ENCODE data around the gene ST6GAL1.

DNA sequence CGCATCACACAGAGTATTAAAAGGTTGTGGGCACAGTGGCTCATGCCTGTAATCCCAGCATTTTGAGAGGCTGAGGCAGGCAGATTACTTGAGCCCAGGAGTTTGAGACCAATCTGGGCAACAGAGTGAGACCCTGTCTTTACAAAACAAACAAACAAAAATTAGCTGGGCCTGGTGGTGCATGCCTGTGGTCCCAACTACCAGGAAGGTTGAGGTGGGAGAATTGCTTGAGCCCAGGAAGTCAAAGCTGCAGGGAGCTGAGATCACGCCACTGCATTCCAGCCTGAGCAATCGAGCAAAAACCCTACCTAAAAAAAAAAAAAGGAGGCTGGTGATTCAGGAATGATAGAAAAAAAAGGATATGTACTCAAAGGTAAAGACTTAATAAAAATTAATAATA lies 28.2 kb upstream of the ST6GAL1 start:
- TF ChIP-seq POLR2A (IDR thresholded peaks at IDR 0.05; ENCODE audit: low read depth, low read length) (no peak), MAX (IDR thresholded peaks at IDR 0.05; ENCODE audit: low read depth, low read length) (no peak), ZNF274 (IDR thresholded peaks at IDR 0.05; ENCODE audit: insufficient read depth, insufficient read length) (no peak), MEF2B (IDR thresholded peaks at IDR 0.05; ENCODE audit: partially characterized antibody, poor library complexity, severe bottlenecking) (no peak), EGR1 (IDR thresholded peaks at IDR 0.05; ENCODE audit: borderline replicate concordance in 1 of 2, low read depth in 2 of 2, low read length in 2 of 2) (no peak)

Data from GM12878 (cell line).